ENCODE results near the gene SLC12A1.
A peak's percentile ranks its signal among the peaks of the same experiment; 100 is the strongest.

SLC12A1 gene

DNA sequence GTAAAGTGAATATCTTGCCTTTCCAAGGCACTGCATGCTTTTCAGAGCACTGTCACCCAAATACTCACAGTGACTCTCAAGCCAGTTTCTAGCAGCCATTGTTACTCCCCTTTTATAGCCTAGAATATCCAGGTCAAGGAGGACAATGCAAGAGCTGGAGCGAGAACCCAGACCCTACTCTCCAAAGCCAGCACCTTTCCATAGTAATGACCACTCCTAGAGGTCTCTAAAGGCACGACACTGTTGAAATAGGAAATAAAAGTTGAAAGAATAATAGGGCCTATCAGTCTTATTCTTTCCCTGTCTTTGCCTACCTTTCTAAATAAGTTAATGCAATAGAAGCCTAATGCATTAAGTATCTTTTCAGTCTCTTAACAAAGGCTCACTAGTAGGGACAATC lies 91.6 kb downstream of the SLC12A1 start:
- Histone ChIP-seq H2AK5ac (ENCODE audit: low read depth, low read length) (no peak overlapping the region), H4K8ac (ENCODE audit: low read depth, low read length) (no peak overlapping the region), H2AFZ (ENCODE audit: low read length) (no peak overlapping the region), H2BK15ac (ENCODE audit: low read length) (no peak overlapping the region), H3K18ac (ENCODE audit: low read length) (no peak overlapping the region), H2BK5ac (ENCODE audit: low read length) (no peak overlapping the region), H3K14ac (ENCODE audit: low read length) (no peak overlapping the region), H3K4ac (ENCODE audit: low read length) (no peak overlapping the region), H3K9me3 (replicated peaks in 1 of 2; ENCODE audit: control insufficient read depth in 2 of 2, insufficient read depth in 1 of 2, low read depth in 1 of 2, low read length in 2 of 2) (peaks cover 0 to 2% of the 10 kb centered on the region in 2 donors), H3K36me3 (replicated peaks in 1 of 2; ENCODE audit: control insufficient read depth in 2 of 2, insufficient read depth in 2 of 2, low read length in 2 of 2) (no peaks in the 10 kb centered on the region), H4K91ac (ENCODE audit: low read depth, low read length, poor library complexity) (no peak overlapping the region), H3K79me1 (ENCODE audit: low read depth, low read length) (no peaks in the 10 kb centered on the region), H3K27me3 (ENCODE audit: control insufficient read depth in 3 of 3, insufficient read depth in 3 of 3, low read depth in 1 of 3, low read length in 3 of 3) (peaks cover 0 to 2% (median 0%) of the 10 kb centered on the region in 3 experiments), H3K4me2 (ENCODE audit: insufficient read depth, low read length, poor library complexity, severe bottlenecking) (no peak overlapping the region), H2BK12ac (ENCODE audit: low read length) (no peak overlapping the region), H2BK120ac (ENCODE audit: low read depth, low read length) (no peak overlapping the region), H3K23ac (ENCODE audit: low read depth, low read length, poor library complexity) (no peak overlapping the region), H3K9ac (ENCODE audit: low read depth, low read length, poor library complexity) (no peak overlapping the region), H3K4me1 (ENCODE audit: control insufficient read depth in 2 of 2, insufficient read depth in 1 of 2, low read depth in 1 of 2, low read length in 2 of 2) (peaks cover 3 to 11% of the 10 kb centered on the region in 2 donors), H3K27ac (replicated peaks; ENCODE audit: low read length) (no peak overlapping the region), H3K4me3 (ENCODE audit: low read length in 2 of 2) (no peak overlapping the region)
- DNase-seq (ENCODE audit: low spot score), result no peak
- no CpG with 5 or more reads among the region's 2 CpGs for whole genome bisulfite sequencing, 2 donors (ENCODE audit: extremely low coverage in 2 of 2, insufficient read length in 2 of 2, insufficient replicate concordance in 1 of 2)

DNA sequence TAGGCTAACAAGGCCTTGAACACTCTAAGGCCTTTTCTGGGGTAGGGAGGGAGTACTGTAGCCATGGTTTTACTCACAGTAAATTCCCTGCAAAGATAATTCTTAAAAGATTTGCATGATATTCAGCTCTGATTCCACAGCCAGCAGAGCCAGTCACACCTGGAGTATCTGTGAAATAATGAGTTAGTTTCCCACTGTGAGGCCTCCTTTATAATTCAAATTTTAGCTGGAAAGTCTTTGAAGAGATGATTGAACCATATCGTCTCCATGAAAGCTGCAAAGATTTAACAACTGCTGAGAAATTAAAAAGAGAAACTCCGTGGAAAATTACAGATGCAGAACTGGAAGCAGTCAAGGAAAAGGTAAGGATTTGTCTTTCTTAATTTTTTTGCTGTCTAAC lies 92.8 kb downstream of the SLC12A1 start:
- Histone ChIP-seq H3K9me3 (replicated peaks in 1 of 2; ENCODE audit: control insufficient read depth in 2 of 2, insufficient read depth in 1 of 2, low read depth in 1 of 2, low read length in 2 of 2) (peaks cover 0 to 2% of the 10 kb centered on the region in 2 donors), H4K8ac (ENCODE audit: low read depth, low read length) (no peak overlapping the region), H2AFZ (ENCODE audit: low read length) (no peak overlapping the region), H3K23ac (ENCODE audit: low read depth, low read length, poor library complexity) (no peak overlapping the region), H3K36me3 (replicated peaks in 1 of 2; ENCODE audit: control insufficient read depth in 2 of 2, insufficient read depth in 2 of 2, low read length in 2 of 2) (no peaks in the 10 kb centered on the region), H3K4ac (ENCODE audit: low read length) (no peak overlapping the region), H2AK5ac (ENCODE audit: low read depth, low read length) (no peak overlapping the region), H3K27ac (replicated peaks; ENCODE audit: low read length) (no peak overlapping the region), H3K4me3 (ENCODE audit: low read length in 2 of 2) (no peak overlapping the region), H3K27me3 (ENCODE audit: control insufficient read depth in 3 of 3, insufficient read depth in 3 of 3, low read depth in 1 of 3, low read length in 3 of 3) (peaks cover 0 to 2% (median 0%) of the 10 kb centered on the region in 3 experiments), H2BK5ac (ENCODE audit: low read length) (no peak overlapping the region), H2BK12ac (ENCODE audit: low read length) (no peak overlapping the region), H3K18ac (ENCODE audit: low read length) (no peak overlapping the region), H3K4me1 (ENCODE audit: control insufficient read depth in 2 of 2, insufficient read depth in 1 of 2, low read depth in 1 of 2, low read length in 2 of 2) (peaks cover 3 to 11% of the 10 kb centered on the region in 2 donors), H3K4me2 (ENCODE audit: insufficient read depth, low read length, poor library complexity, severe bottlenecking) (no peak overlapping the region), H2BK15ac (ENCODE audit: low read length) (no peak overlapping the region), H3K79me1 (ENCODE audit: low read depth, low read length) (no peaks in the 10 kb centered on the region), H3K9ac (ENCODE audit: low read depth, low read length, poor library complexity) (no peak overlapping the region), H4K91ac (ENCODE audit: low read depth, low read length, poor library complexity) (no peak overlapping the region), H2BK120ac (ENCODE audit: low read depth, low read length) (no peak overlapping the region), H3K14ac (ENCODE audit: low read length) (no peak overlapping the region)
- DNase-seq (ENCODE audit: low spot score), result no peak
- whole genome bisulfite sequencing, 2 donors (ENCODE audit: extremely low coverage in 2 of 2, insufficient read length in 2 of 2, insufficient replicate concordance in 1 of 2), result no CpG with 5 or more reads among the region's 2 CpGs

DNA sequence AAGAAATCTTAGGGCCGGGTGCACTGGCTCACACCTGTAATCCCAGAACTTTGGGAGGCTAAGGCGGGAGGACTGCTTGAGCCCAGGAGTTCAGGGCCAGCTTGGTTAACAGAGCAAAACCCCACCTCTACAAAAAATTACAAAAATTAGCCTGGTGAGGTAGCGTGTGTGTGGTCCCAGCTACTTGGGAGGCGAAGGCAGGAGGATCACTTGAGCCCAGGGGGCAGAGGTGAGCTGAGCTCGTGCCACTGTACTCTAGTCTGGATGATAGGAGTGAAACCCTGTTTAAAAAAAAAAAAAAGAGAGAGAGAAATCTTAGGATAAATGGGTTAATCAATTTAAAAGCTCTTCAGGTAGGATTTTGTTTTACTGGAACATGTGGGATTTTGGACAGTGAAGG lies 93.9 kb downstream of the SLC12A1 start:
- Histone ChIP-seq H3K9ac (ENCODE audit: low read depth, low read length, poor library complexity) (no peak overlapping the region), H2BK15ac (ENCODE audit: low read length) (no peak overlapping the region), H2BK5ac (ENCODE audit: low read length) (no peak overlapping the region), H3K18ac (ENCODE audit: low read length) (no peak overlapping the region), H2AFZ (ENCODE audit: low read length) (no peak overlapping the region), H3K4me2 (ENCODE audit: insufficient read depth, low read length, poor library complexity, severe bottlenecking) (no peak overlapping the region), H3K27me3 (ENCODE audit: control insufficient read depth in 3 of 3, insufficient read depth in 3 of 3, low read depth in 1 of 3, low read length in 3 of 3) (peaks cover 0 to 2% (median 0%) of the 10 kb centered on the region in 3 experiments), H3K23ac (ENCODE audit: low read depth, low read length, poor library complexity) (no peak overlapping the region), H3K14ac (ENCODE audit: low read length) (no peak overlapping the region), H4K8ac (ENCODE audit: low read depth, low read length) (no peak overlapping the region), H3K4me1 (ENCODE audit: control insufficient read depth in 2 of 2, insufficient read depth in 1 of 2, low read depth in 1 of 2, low read length in 2 of 2) (peaks cover 3 to 11% of the 10 kb centered on the region in 2 donors), H4K91ac (ENCODE audit: low read depth, low read length, poor library complexity) (no peak overlapping the region), H3K4me3 (ENCODE audit: low read length in 2 of 2) (no peak overlapping the region), H3K36me3 (replicated peaks in 1 of 2; ENCODE audit: control insufficient read depth in 2 of 2, insufficient read depth in 2 of 2, low read length in 2 of 2) (no peaks in the 10 kb centered on the region), H3K9me3 (replicated peaks in 1 of 2; ENCODE audit: control insufficient read depth in 2 of 2, insufficient read depth in 1 of 2, low read depth in 1 of 2, low read length in 2 of 2) (no peaks in the 10 kb centered on the region), H3K4ac (ENCODE audit: low read length) (no peak overlapping the region), H3K79me1 (ENCODE audit: low read depth, low read length) (no peaks in the 10 kb centered on the region), H2BK12ac (ENCODE audit: low read length) (no peak overlapping the region), H3K27ac (replicated peaks; ENCODE audit: low read length) (no peak overlapping the region), H2AK5ac (ENCODE audit: low read depth, low read length) (no peak overlapping the region), H2BK120ac (ENCODE audit: low read depth, low read length) (no peak overlapping the region)
- no CpG with 5 or more reads among the region's 5 CpGs for WGBS, 2 donors (ENCODE audit: extremely low coverage in 2 of 2, insufficient read length in 2 of 2, insufficient replicate concordance in 1 of 2)
- no peak for DNase-seq (ENCODE audit: low spot score)

DNA sequence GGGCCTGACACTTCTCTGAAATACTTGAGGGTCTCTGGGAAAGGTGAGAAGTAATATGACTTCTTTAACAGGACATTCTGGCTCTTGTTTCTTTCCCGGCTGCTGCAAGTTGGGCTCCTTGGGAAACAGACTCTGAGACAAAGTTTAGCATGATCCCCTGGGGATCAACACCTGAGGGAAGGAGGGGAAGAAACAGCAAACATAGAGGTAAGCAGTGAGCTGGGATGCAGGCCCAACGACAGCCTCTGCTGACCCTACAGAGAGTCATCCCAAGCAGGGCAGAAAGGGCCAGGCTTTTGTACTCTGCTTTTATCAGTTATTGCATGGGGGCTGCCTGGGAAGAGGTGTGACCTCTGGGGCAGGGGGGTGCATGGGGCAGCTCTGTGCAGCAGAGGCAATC lies 98.3 kb downstream of the SLC12A1 start:
- Histone ChIP-seq H3K4me1 (ENCODE audit: control insufficient read depth in 2 of 2, insufficient read depth in 1 of 2, low read depth in 1 of 2, low read length in 2 of 2) (peaks cover 0 to 10% of the 10 kb centered on the region in 2 donors), H2BK5ac (ENCODE audit: low read length) (no peak overlapping the region), H4K8ac (ENCODE audit: low read depth, low read length) (no peak overlapping the region), H2BK12ac (ENCODE audit: low read length) (no peak overlapping the region), H3K9me3 (replicated peaks in 1 of 2; ENCODE audit: control insufficient read depth in 2 of 2, insufficient read depth in 1 of 2, low read depth in 1 of 2, low read length in 2 of 2) (no peaks in the 10 kb centered on the region), H3K9ac (ENCODE audit: low read depth, low read length, poor library complexity) (no peak overlapping the region), H3K79me1 (ENCODE audit: low read depth, low read length) (no peaks in the 10 kb centered on the region), H3K4ac (ENCODE audit: low read length) (no peak overlapping the region), H3K14ac (ENCODE audit: low read length) (no peak overlapping the region), H3K4me3 (ENCODE audit: low read length in 2 of 2) (no peak overlapping the region), H2AFZ (ENCODE audit: low read length) (peak overlapping the region; percentile 8), H2BK120ac (ENCODE audit: low read depth, low read length) (no peak overlapping the region), H2AK5ac (ENCODE audit: low read depth, low read length) (no peak overlapping the region), H3K27ac (replicated peaks; ENCODE audit: low read length) (no peak overlapping the region), H2BK15ac (ENCODE audit: low read length) (no peak overlapping the region), H3K4me2 (ENCODE audit: insufficient read depth, low read length, poor library complexity, severe bottlenecking) (no peak overlapping the region), H3K18ac (ENCODE audit: low read length) (no peak overlapping the region), H4K91ac (ENCODE audit: low read depth, low read length, poor library complexity) (no peak overlapping the region), H3K27me3 (ENCODE audit: control insufficient read depth in 3 of 3, insufficient read depth in 3 of 3, low read depth in 1 of 3, low read length in 3 of 3) (peaks cover 0 to 2% (median 0%) of the 10 kb centered on the region in 3 experiments), H3K36me3 (replicated peaks in 1 of 2; ENCODE audit: control insufficient read depth in 2 of 2, insufficient read depth in 2 of 2, low read length in 2 of 2) (no peaks in the 10 kb centered on the region), H3K23ac (ENCODE audit: low read depth, low read length, poor library complexity) (no peak overlapping the region)
- no CpG with 5 or more reads among the region's 2 CpGs for WGBS, 2 donors (ENCODE audit: extremely low coverage in 2 of 2, insufficient read length in 2 of 2, insufficient replicate concordance in 1 of 2)
- no peak for DNase-seq (ENCODE audit: low spot score)
